IMR-90 (cell line): Measurements from ENCODE around the gene LSMEM2. TPM values are rescaled to one million over a fixed set of nuclear protein-coding genes. Genes with fewer than 3 reads are reported as not detected.

Experiments
- ATAC-seq: fragments of 200-7000 bp; cut with Tn5 transposase; 2 replicates; pipeline ENCODE4 v1.9.1; 2020; ENCODE audit warnings: low read depth, mild to moderate bottlenecking, moderate library complexity
- BruUV-seq: library from RNA; stranded (reverse); fragments of 400-500 nt; replicated peaks from 2 replicates; lab custom pipeline; 2021; lab: Mats Ljungman, UMichigan
- CTCF ChIA-PET: fragments of 300-600 bp; formaldehyde crosslinking; extraction: SDS; loops from one replicate; lab custom pipeline; 2021; ENCODE audit warnings: antibody characterized with exemption; lab: Yijun Ruan, JAX
- POLR2A ChIA-PET: fragments of 300-600 bp; sonication (Branson Sonifier 250); formaldehyde crosslinking; loops from one replicate; lab custom pipeline; 2022; ENCODE audit warnings: antibody characterized with exemption; ENCODE audit not compliant: unreplicated experiment; lab: Charles Lee
- DNase-seq: peaks from one replicate; pipeline ENCODE4 v3.0.0; 2013
- H2AFZ ChIP-seq: replicated peaks from 2 replicates; pipeline ENCODE3; 2013; ENCODE audit warnings: low read length, mild to moderate bottlenecking; ENCODE audit not compliant: poor library complexity
- H2AK5ac ChIP-seq: 2 replicates; pipeline ENCODE4 v1.6.1; 2013; ENCODE audit warnings: low read depth, low read length, inconsistent platforms
- H2AK9ac ChIP-seq: replicated peaks from 2 replicates; pipeline ENCODE3; 2013; ENCODE audit warnings: mild to moderate bottlenecking, low read depth, low read length, moderate library complexity; ENCODE audit not compliant: poor library complexity
- H2BK120ac ChIP-seq: 2 replicates; pipeline ENCODE4 v1.6.1; 2013; ENCODE audit warnings: low read depth, low read length, inconsistent platforms
- H2BK15ac ChIP-seq: 3 replicates; pipeline ENCODE4 v1.6.1; 2013; ENCODE audit warnings: low read depth, low read length, inconsistent platforms
- H2BK20ac ChIP-seq: 2 replicates; pipeline ENCODE4 v1.6.1; 2013; ENCODE audit warnings: low read depth, mild to moderate bottlenecking, inconsistent platforms, low read length, moderate library complexity
- H2BK5ac ChIP-seq: 2 replicates; pipeline ENCODE4 v1.6.1; 2013; ENCODE audit warnings: mild to moderate bottlenecking, low read depth, low read length, inconsistent platforms; ENCODE audit not compliant: poor library complexity, severe bottlenecking
- H3K14ac ChIP-seq: replicated peaks from 2 replicates; pipeline ENCODE4 v1.6.1; 2013; ENCODE audit warnings: low read depth, low read length, inconsistent platforms
- H3K18ac ChIP-seq: 2 replicates; pipeline ENCODE4 v1.6.1; 2013; ENCODE audit warnings: low read depth, low read length, control low read depth
- H3K23ac ChIP-seq: 2 replicates; pipeline ENCODE4 v1.6.1; 2013; ENCODE audit warnings: low read depth, low read length, inconsistent platforms
- H3K27ac ChIP-seq: 2 replicates; pipeline ENCODE4 v1.5.1; 2013; ENCODE audit warnings: mild to moderate bottlenecking, control low read depth, low read length; ENCODE audit not compliant: insufficient read depth
- H3K27me3 ChIP-seq: 2 replicates; pipeline ENCODE4 v1.6.1; 2013; ENCODE audit warnings: low read length; ENCODE audit not compliant: control insufficient read depth, insufficient read depth
- H3K36me3 ChIP-seq: 2 replicates; pipeline ENCODE4 v1.6.1; 2013; ENCODE audit warnings: low read length, mixed read lengths; ENCODE audit not compliant: control insufficient read depth, insufficient read depth
- H3K4ac ChIP-seq: 2 replicates; pipeline ENCODE4 v1.6.1; 2013; ENCODE audit warnings: low read depth, low read length, inconsistent platforms
- H3K4me1 ChIP-seq: 2 replicates; pipeline ENCODE4 v1.6.1; 2013; ENCODE audit warnings: low read length, mixed read lengths; ENCODE audit not compliant: control insufficient read depth, insufficient read depth
- H3K4me2 ChIP-seq: 2 replicates; pipeline ENCODE4 v1.6.1; 2013; ENCODE audit warnings: low read depth, mild to moderate bottlenecking, control low read depth, low read length, moderate library complexity
- H3K4me3 ChIP-seq: 2 replicates; pipeline ENCODE4 v1.5.1; 2013; ENCODE audit warnings: low read depth, mild to moderate bottlenecking, control low read depth, low read length, moderate library complexity; ENCODE audit not compliant: insufficient read depth
- H3K56ac ChIP-seq: 2 replicates; pipeline ENCODE4 v1.6.1; 2013; ENCODE audit warnings: low read length, inconsistent platforms; ENCODE audit not compliant: insufficient read depth; ENCODE audit errors: extremely low read depth
- H3K79me1 ChIP-seq, 2 experiments: 2 replicates each; pipeline ENCODE4 v1.6.1; 2013; ENCODE audit warnings: low read length in 2 of 2, inconsistent platforms in 1 of 2, low read depth in 1 of 2
- H3K9ac ChIP-seq: 2 replicates; pipeline ENCODE4 v1.6.1; 2013; ENCODE audit warnings: low read depth, low read length, control low read depth
- H3K9me1 ChIP-seq: 2 replicates; pipeline ENCODE4 v1.6.1; 2013; ENCODE audit warnings: low read length, inconsistent platforms; ENCODE audit not compliant: insufficient read depth
- H3K9me3 ChIP-seq: 2 replicates; pipeline ENCODE4 v1.6.1; 2013; ENCODE audit warnings: low read length; ENCODE audit not compliant: control insufficient read depth, insufficient read depth
- H4K20me1 ChIP-seq: 2 replicates; pipeline ENCODE4 v1.6.1; 2013; ENCODE audit warnings: low read length, inconsistent platforms; ENCODE audit not compliant: insufficient read depth
- H4K5ac ChIP-seq: 2 replicates; pipeline ENCODE4 v1.6.1; 2013; ENCODE audit warnings: mild to moderate bottlenecking, low read depth, low read length, control low read depth
- H4K8ac ChIP-seq, 2 experiments: 2 replicates each; pipeline ENCODE4 v1.6.1; 2013; ENCODE audit warnings: low read depth in 2 of 2, low read length in 2 of 2, control low read depth in 1 of 2, inconsistent platforms in 1 of 2
- H4K91ac ChIP-seq: 2 replicates; pipeline ENCODE4 v1.6.1; 2013; ENCODE audit warnings: low read depth, low read length, inconsistent platforms; ENCODE audit not compliant: insufficient read depth
- BHLHE40 ChIP-seq: fragments of 150-350 bp; IDR thresholded peaks from 2 replicates; pipeline ENCODE4 v1.6.1; 2016; ENCODE audit warnings: mild to moderate bottlenecking, low read depth, low read length
- CEBPB ChIP-seq: IDR thresholded peaks from 2 replicates; pipeline ENCODE4 v1.6.1; 2012; ENCODE audit warnings: low read depth, low read length, improper control_type of control experiment
- CHD1 ChIP-seq: IDR thresholded peaks from 2 replicates; pipeline ENCODE4 v1.6.1; 2012; ENCODE audit warnings: low read depth, low read length, improper control_type of control experiment
- CTCF ChIP-seq: conservative IDR thresholded peaks from 2 replicates; pipeline ENCODE4 v1.5.1; 2012; ENCODE audit warnings: mild to moderate bottlenecking, low read depth, low read length, improper control_type of control experiment
- FOS ChIP-seq: fragments of 150-350 bp; IDR thresholded peaks from 2 replicates; pipeline ENCODE4 v1.6.1; 2016; ENCODE audit warnings: low read depth, low read length
- MAFK ChIP-seq: IDR thresholded peaks from 2 replicates; pipeline ENCODE4 v1.6.1; 2012; ENCODE audit warnings: low read depth, low read length, improper control_type of control experiment
- MAZ ChIP-seq: IDR thresholded peaks from 2 replicates; pipeline ENCODE4 v1.6.1; 2012; ENCODE audit warnings: low read depth, mild to moderate bottlenecking, low read length, improper control_type of control experiment, moderate library complexity, borderline replicate concordance
- MXI1 ChIP-seq: IDR thresholded peaks from 2 replicates; pipeline ENCODE4 v1.6.1; 2012; ENCODE audit warnings: low read depth, mild to moderate bottlenecking, low read length, moderate library complexity, borderline replicate concordance
- RCOR1 ChIP-seq: IDR thresholded peaks from 2 replicates; pipeline ENCODE4 v1.6.1; 2012; ENCODE audit warnings: mild to moderate bottlenecking, low read length, improper control_type of control experiment; ENCODE audit not compliant: insufficient replicate concordance
- RFX5 ChIP-seq: IDR thresholded peaks from 2 replicates; pipeline ENCODE4 v1.8.0; 2012; ENCODE audit warnings: low read depth, mild to moderate bottlenecking, low read length, moderate library complexity
- SMC3 ChIP-seq: fragments of 150-350 bp; IDR thresholded peaks from 2 replicates; pipeline ENCODE4 v1.6.1; 2016; ENCODE audit warnings: low read depth, mild to moderate bottlenecking, antibody characterized with exemption, low read length, moderate library complexity
- dilution Hi-C: fragments of 300-500 bp; cut with HindIII; formaldehyde crosslinking; loops from one replicate; pipeline ENCODE4 v1.14.3; 2018; ENCODE audit warnings: low sequenced_read_pairs; ENCODE audit not compliant: unreplicated experiment
- in situ Hi-C: fragments of 300-500 bp; cut with MboI; formaldehyde crosslinking; loops from 3 replicates; pipeline ENCODE4 v1.14.3; 2019; ENCODE audit warnings: low sequenced_read_pairs, inconsistent platforms, mixed read lengths
- intact Hi-C: fragments of 100-400 bp; cut with micrococcal nuclease; formaldehyde crosslinking; loops from 2 replicates; pipeline ENCODE4 v1.10.0; 2022
- polyA plus RNA-seq, 3 experiments: library from polyadenylated mRNA; depleted of rRNA; stranded (reverse); fragments of >200 nt; gene quantifications; 2 replicates each; pipeline ENCODE4 v1.2.3, GENCODE V29; 2012; ENCODE audit warnings: low replicate concordance in 1 of 3
- total RNA-seq: library from RNA; depleted of rRNA; stranded (reverse); fragments of >200 nt; gene quantifications from 2 replicates; pipeline ENCODE4 v1.2.3, GENCODE V29; 2012
- TF ChIP-seq, protein P1 (sequence below): fragments of 150-350 bp; IDR thresholded peaks from 2 replicates; pipeline ENCODE4 v1.6.1; 2016; ENCODE audit warnings: low read depth, mild to moderate bottlenecking, low read length, moderate library complexity, borderline replicate concordance
- TF ChIP-seq, protein P2 (sequence below): fragments of 150-350 bp; IDR thresholded peaks from 2 replicates; pipeline ENCODE4 v1.6.1; 2017; ENCODE audit warnings: mild to moderate bottlenecking, antibody characterized with exemption, low read length, low read depth

LSMEM2 gene
- total and polyA plus RNA-seq, 2 of the 4 experiments (the other 2 are of a cell fraction): under 0.01 TPM; not detected in 1

- Histone ChIP-seq H4K8ac (no peak overlapping the region), H3K23ac (no peak overlapping the region), H2AK5ac (no peak overlapping the region), H2AK9ac (no peak overlapping the region), H2BK120ac (no peak overlapping the region), H3K56ac (no peak overlapping the region), H3K4me2 (no peak overlapping the region), H3K14ac (no peak overlapping the region), H2BK20ac (no peak overlapping the region), H3K9ac (no peak overlapping the region), H3K4me3 (no peak overlapping the region), H3K4ac (no peak overlapping the region), H2BK5ac (no peak overlapping the region), H3K4me1 (peaks cover 8% of the 10 kb centered on the region), H3K18ac (no peak overlapping the region), H4K5ac (no peak overlapping the region), H4K91ac (no peak overlapping the region), H3K9me3 (peaks cover 6% of the 10 kb centered on the region; the same call in 1 of the 2 replicates), H3K9me1 (peaks cover 14% of the 10 kb centered on the region), H4K20me1 (no peaks in the 10 kb centered on the region), H3K27me3 (no peaks in the 10 kb centered on the region), H2BK15ac (no peak overlapping the region), H2AFZ (peak overlapping the region; percentile 21), H3K27ac (no peak overlapping the region), H3K79me1 (peaks cover 9 to 18% of the 10 kb centered on the region in 2 experiments; a peak in 3 of 4 replicates), H3K36me3 (no peaks in the 10 kb centered on the region)
- ATAC-seq (no peak), DNase-seq (peak; percentile 74)
- dilution Hi-C loops (no loop called here), in situ Hi-C loops (no loop called here), intact Hi-C loops (no loop called here)
- BruUV-seq: no TSS peak
- CTCF ChIA-PET: interaction anchor here (0.6 kb wide), 1 partner anchor 304 kb away, joined by 3 read pairs; no protein-coding TSS in a partner anchor
- TF ChIP-seq MAFK (no peak), FOS (no peak), CHD1 (no peak), SMC3 (no peak), CTCF (no peak), CEBPB (no peak), RCOR1 (no peak), MAZ (no peak), RFX5 (no peak), MXI1 (no peak), BHLHE40 (no peak)
- TF ChIP-seq, protein P1, sequence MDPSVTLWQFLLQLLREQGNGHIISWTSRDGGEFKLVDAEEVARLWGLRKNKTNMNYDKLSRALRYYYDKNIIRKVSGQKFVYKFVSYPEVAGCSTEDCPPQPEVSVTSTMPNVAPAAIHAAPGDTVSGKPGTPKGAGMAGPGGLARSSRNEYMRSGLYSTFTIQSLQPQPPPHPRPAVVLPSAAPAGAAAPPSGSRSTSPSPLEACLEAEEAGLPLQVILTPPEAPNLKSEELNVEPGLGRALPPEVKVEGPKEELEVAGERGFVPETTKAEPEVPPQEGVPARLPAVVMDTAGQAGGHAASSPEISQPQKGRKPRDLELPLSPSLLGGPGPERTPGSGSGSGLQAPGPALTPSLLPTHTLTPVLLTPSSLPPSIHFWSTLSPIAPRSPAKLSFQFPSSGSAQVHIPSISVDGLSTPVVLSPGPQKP: no peak
- TF ChIP-seq, protein P2, sequence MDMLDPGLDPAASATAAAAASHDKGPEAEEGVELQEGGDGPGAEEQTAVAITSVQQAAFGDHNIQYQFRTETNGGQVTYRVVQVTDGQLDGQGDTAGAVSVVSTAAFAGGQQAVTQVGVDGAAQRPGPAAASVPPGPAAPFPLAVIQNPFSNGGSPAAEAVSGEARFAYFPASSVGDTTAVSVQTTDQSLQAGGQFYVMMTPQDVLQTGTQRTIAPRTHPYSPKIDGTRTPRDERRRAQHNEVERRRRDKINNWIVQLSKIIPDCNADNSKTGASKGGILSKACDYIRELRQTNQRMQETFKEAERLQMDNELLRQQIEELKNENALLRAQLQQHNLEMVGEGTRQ: no peak
- POLR2A ChIA-PET: no interaction called here
These were observed 25.7 kb downstream of the LSMEM2 start for GRCh38 chr3:50304601-50305000.
